H9 (cell line): Measurements from ENCODE around the gene CADM4. TPM values are rescaled to one million over a fixed set of nuclear protein-coding genes. Genes with fewer than 3 reads are reported as not detected.
A peak's percentile ranks its signal among the peaks of the same experiment; 100 is the strongest.

ENCODE experiments used
- DNase-seq: peaks from one replicate; pipeline ENCODE4 v3.0.0-alpha.2; 2017
- H2AFZ ChIP-seq: one replicate; pipeline ENCODE4 v1.6.1; 2013; ENCODE audit warnings: mild to moderate bottlenecking, low read length, control low read depth, moderate library complexity
- H2AK5ac ChIP-seq: 2 replicates; pipeline ENCODE4 v1.6.1; 2013; ENCODE audit warnings: low read length, control low read depth, mixed read lengths; ENCODE audit not compliant: insufficient read length
- H2BK120ac ChIP-seq: one replicate; pipeline ENCODE4 v1.6.1; 2013; ENCODE audit warnings: low read depth, mild to moderate bottlenecking, low read length, control low read depth, inconsistent platforms; ENCODE audit not compliant: poor library complexity, severe bottlenecking
- H2BK12ac ChIP-seq: 2 replicates; pipeline ENCODE4 v1.6.1; 2013; ENCODE audit warnings: low read length, control low read depth, mixed read lengths, low read depth; ENCODE audit not compliant: insufficient read length
- H2BK15ac ChIP-seq: 2 replicates; pipeline ENCODE4 v1.6.1; 2013; ENCODE audit warnings: low read depth, low read length, control low read depth
- H2BK20ac ChIP-seq: one replicate; pipeline ENCODE4 v1.6.1; 2013; ENCODE audit warnings: low read depth, mild to moderate bottlenecking, low read length, control low read depth, inconsistent platforms; ENCODE audit not compliant: poor library complexity, severe bottlenecking
- H2BK5ac ChIP-seq: 2 replicates; pipeline ENCODE4 v1.6.1; 2013; ENCODE audit warnings: low read length, control low read depth, mixed read lengths; ENCODE audit not compliant: insufficient read length
- H3K14ac ChIP-seq: 2 replicates; pipeline ENCODE4 v1.6.1; 2013; ENCODE audit warnings: low read length, control low read depth; ENCODE audit not compliant: insufficient read depth
- H3K18ac ChIP-seq: 2 replicates; pipeline ENCODE4 v1.6.1; 2013; ENCODE audit warnings: low read depth, mild to moderate bottlenecking, mixed read lengths, low read length, control low read depth; ENCODE audit not compliant: insufficient read length
- H3K23ac ChIP-seq: 2 replicates; pipeline ENCODE4 v1.6.1; 2013; ENCODE audit warnings: low read length, control low read depth, mixed read lengths, low read depth; ENCODE audit not compliant: insufficient read length
- H3K23me2 ChIP-seq: 2 replicates; pipeline ENCODE4 v1.6.1; 2013; ENCODE audit warnings: low read depth, mild to moderate bottlenecking, mixed read lengths, low read length, control low read depth; ENCODE audit not compliant: insufficient read length, poor library complexity, severe bottlenecking
- H3K27ac ChIP-seq: 2 replicates; pipeline ENCODE4 v1.5.1; 2013; ENCODE audit warnings: low read length, control low read depth, mixed read lengths, low read depth; ENCODE audit not compliant: insufficient read length
- H3K27me3 ChIP-seq: 2 replicates; pipeline ENCODE4 v1.6.1; 2013; ENCODE audit warnings: low read length, control low read depth, inconsistent platforms; ENCODE audit not compliant: insufficient read depth
- H3K4ac ChIP-seq: 2 replicates; pipeline ENCODE4 v1.6.1; 2013; ENCODE audit warnings: low read depth, mild to moderate bottlenecking, control low read depth, inconsistent platforms, low read length, moderate library complexity
- H3K4me1 ChIP-seq: 2 replicates; pipeline ENCODE4 v1.6.1; 2013; ENCODE audit warnings: low read length, control low read depth, inconsistent platforms; ENCODE audit not compliant: insufficient read depth
- H3K4me2 ChIP-seq: 2 replicates; pipeline ENCODE4 v1.6.1; 2013; ENCODE audit warnings: low read length, control low read depth, mixed read lengths; ENCODE audit not compliant: insufficient read length, insufficient read depth
- H3K56ac ChIP-seq: 2 replicates; pipeline ENCODE4 v1.6.1; 2013; ENCODE audit warnings: low read depth, mild to moderate bottlenecking, mixed read lengths, low read length, control low read depth; ENCODE audit not compliant: insufficient read length
- H3K79me1 ChIP-seq: 2 replicates; pipeline ENCODE4 v1.6.1; 2013; ENCODE audit warnings: low read depth, mild to moderate bottlenecking, moderate library complexity, low read length, control low read depth, inconsistent platforms; ENCODE audit not compliant: insufficient read depth, poor library complexity, severe bottlenecking
- H3K79me2 ChIP-seq: 2 replicates; pipeline ENCODE4 v1.6.1; 2013; ENCODE audit warnings: low read length, control low read depth, inconsistent platforms; ENCODE audit not compliant: insufficient read depth
- H3K9ac ChIP-seq: 2 replicates; pipeline ENCODE4 v1.6.1; 2013; ENCODE audit warnings: low read length, control low read depth, mixed read lengths; ENCODE audit not compliant: insufficient read length; ENCODE audit errors: extremely low read depth
- H3K9me3 ChIP-seq: one replicate; pipeline ENCODE4 v1.6.1; 2013; ENCODE audit warnings: low read depth, low read length, inconsistent platforms; ENCODE audit not compliant: control insufficient read depth
- H3T11ph ChIP-seq: one replicate; pipeline ENCODE4 v1.6.1; 2013; ENCODE audit warnings: mild to moderate bottlenecking, low read length, control low read depth, inconsistent platforms
- H4K20me1 ChIP-seq: one replicate; pipeline ENCODE4 v1.6.1; 2013; ENCODE audit not compliant: control insufficient read depth, insufficient read length, insufficient read depth
- H4K5ac ChIP-seq: 2 replicates; pipeline ENCODE4 v1.6.1; 2013; ENCODE audit warnings: low read depth, mild to moderate bottlenecking, mixed read lengths, low read length, control low read depth; ENCODE audit not compliant: insufficient read length
- H4K8ac ChIP-seq: replicated peaks from 2 replicates; pipeline ENCODE4 v1.6.1; 2013; ENCODE audit warnings: low read length, control low read depth, mixed read lengths, low read depth; ENCODE audit not compliant: insufficient read length
- H4K91ac ChIP-seq: 2 replicates; pipeline ENCODE4 v1.6.1; 2013; ENCODE audit warnings: low read depth, mild to moderate bottlenecking, moderate library complexity, mixed read lengths, low read length, control low read depth; ENCODE audit not compliant: insufficient read length
- H3K27ac Mint-ChIP-seq, 3 experiments: 2 replicates in 2 of 3; 3 replicates in 1 of 3; pipeline ENCODE4 v1.8.0; 2020 to 2021; ENCODE audit warnings: mixed read lengths in 3 of 3, mild to moderate bottlenecking in 1 of 3, moderate library complexity in 1 of 3
- H3K27me3 Mint-ChIP-seq: 2 replicates; pipeline ENCODE4 v1.8.0; 2021; ENCODE audit warnings: low read depth, mild to moderate bottlenecking, moderate library complexity, mixed read lengths
- H3K36me3 Mint-ChIP-seq, 3 experiments: 2 replicates in 2 of 3; 3 replicates in 1 of 3; pipeline ENCODE4 v1.8.0; 2020 to 2021; ENCODE audit warnings: low read depth in 3 of 3, mixed read lengths in 3 of 3; ENCODE audit not compliant: insufficient read depth in 1 of 3
- H3K4me1 Mint-ChIP-seq, 2 experiments: 2 replicates each; pipeline ENCODE4 v1.8.0; 2020; ENCODE audit warnings: mixed read lengths in 2 of 2
- H3K4me3 Mint-ChIP-seq, 2 experiments: 2 replicates in 1 of 2; 3 replicates in 1 of 2; pipeline ENCODE4 v1.8.0; 2020 to 2021; ENCODE audit warnings: mild to moderate bottlenecking in 2 of 2, mixed read lengths in 2 of 2, moderate library complexity in 1 of 2
- H3K9me3 Mint-ChIP-seq, 2 experiments: 2 replicates in 1 of 2; 3 replicates in 1 of 2; pipeline ENCODE4 v1.8.0; 2020; ENCODE audit warnings: mild to moderate bottlenecking in 2 of 2, mixed read lengths in 2 of 2, moderate library complexity in 1 of 2
- WGBS: extraction: QIAGEN DNeasy Blood & Tissue Kit; methylation state at CpG from one replicate; pipeline ENCODE4 v1.1.7; 2013; ENCODE audit warnings: missing lambda C conversion rate, low lambda C conversion rate, mixed read lengths; ENCODE audit not compliant: insufficient read length; ENCODE audit errors: extremely low coverage; 5-methylcytosine and 5-hydroxymethylcytosine counted together
- total RNA-seq: library from RNA; stranded (reverse); gene quantifications from 2 replicates; pipeline ENCODE4 v1.2.1, GENCODE V29; 2021
- TF ChIP-seq, protein P1 (sequence below): fragments of 200-600 bp; sonication (generic); conservative IDR thresholded peaks from 3 replicates; pipeline ENCODE4 v1.8.0; 2021; ENCODE audit warnings: antibody characterized with exemption, mild to moderate bottlenecking

Gene CADM4
- total RNA-seq, 1 experiment from 2014 or later, result 10.2 TPM

DNA sequence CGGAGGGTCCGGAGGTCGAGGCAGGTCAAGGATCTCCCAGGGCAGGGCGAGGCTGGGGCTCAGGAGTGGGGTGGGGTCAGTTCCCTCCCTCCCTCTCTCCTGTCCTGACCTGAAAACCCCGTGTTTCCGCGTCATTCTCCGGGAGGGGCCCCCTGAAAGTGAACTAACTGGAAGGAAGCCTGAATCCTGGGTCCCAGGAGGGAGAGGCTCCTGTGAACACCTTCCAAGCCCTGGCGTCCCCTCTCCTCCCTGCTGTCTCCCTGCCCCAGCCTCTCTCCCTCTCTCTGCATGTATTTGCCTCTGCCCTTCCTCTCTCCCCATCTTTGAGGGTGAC, 741 bp upstream of the CADM4 start:
- TF ChIP-seq, protein P1, sequence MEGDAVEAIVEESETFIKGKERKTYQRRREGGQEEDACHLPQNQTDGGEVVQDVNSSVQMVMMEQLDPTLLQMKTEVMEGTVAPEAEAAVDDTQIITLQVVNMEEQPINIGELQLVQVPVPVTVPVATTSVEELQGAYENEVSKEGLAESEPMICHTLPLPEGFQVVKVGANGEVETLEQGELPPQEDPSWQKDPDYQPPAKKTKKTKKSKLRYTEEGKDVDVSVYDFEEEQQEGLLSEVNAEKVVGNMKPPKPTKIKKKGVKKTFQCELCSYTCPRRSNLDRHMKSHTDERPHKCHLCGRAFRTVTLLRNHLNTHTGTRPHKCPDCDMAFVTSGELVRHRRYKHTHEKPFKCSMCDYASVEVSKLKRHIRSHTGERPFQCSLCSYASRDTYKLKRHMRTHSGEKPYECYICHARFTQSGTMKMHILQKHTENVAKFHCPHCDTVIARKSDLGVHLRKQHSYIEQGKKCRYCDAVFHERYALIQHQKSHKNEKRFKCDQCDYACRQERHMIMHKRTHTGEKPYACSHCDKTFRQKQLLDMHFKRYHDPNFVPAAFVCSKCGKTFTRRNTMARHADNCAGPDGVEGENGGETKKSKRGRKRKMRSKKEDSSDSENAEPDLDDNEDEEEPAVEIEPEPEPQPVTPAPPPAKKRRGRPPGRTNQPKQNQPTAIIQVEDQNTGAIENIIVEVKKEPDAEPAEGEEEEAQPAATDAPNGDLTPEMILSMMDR, result no peak
- peaks cover 16 to 36% of the 10 kb centered on the region in 2 experiments for H3K4me1 Mint-ChIP-seq

More for the DNA sequence above, 741 bp upstream of the CADM4 start:
- H3K18ac ChIP-seq, result no peak overlapping the region
- H4K5ac ChIP-seq, result no peak overlapping the region
- peaks cover 75% of the 10 kb centered on the region for H3K27me3 Mint-ChIP-seq
- H2BK120ac ChIP-seq, result no peak overlapping the region
- no peak overlapping the region for H2AK5ac ChIP-seq
- peaks cover 24% of the 10 kb centered on the region; the same call in 1 of the 2 replicates for H3K27me3 ChIP-seq
- DNase-seq, result no peak
- no peak overlapping the region for H3K27ac ChIP-seq
- peak overlapping the region; percentile 68 to 94 for H3K4me3 Mint-ChIP-seq
- peaks cover 2% of the 10 kb centered on the region in 2 experiments; a peak in 3 of 5 replicates for H3K9me3 Mint-ChIP-seq
- no peak overlapping the region for H2BK5ac ChIP-seq
- H3K4me2 ChIP-seq, result peak overlapping the region; percentile 68
- no peak overlapping the region for H3K4ac ChIP-seq
- no peaks in the 10 kb centered on the region for H3K9me3 ChIP-seq
- peaks cover 0 to 5% (median 0%) of the 10 kb centered on the region in 3 experiments; a peak in 2 of 7 replicates for H3K36me3 Mint-ChIP-seq
- peaks cover 2% of the 10 kb centered on the region; the same call in 1 of the 2 replicates for H3K4me1 ChIP-seq
- no peak overlapping the region for H3K23ac ChIP-seq
- H3K56ac ChIP-seq, result no peak overlapping the region
- peak overlapping the region; percentile 34; the same call in 1 of the 2 replicates for H3K14ac ChIP-seq
- peaks cover 14% of the 10 kb centered on the region for H3K23me2 ChIP-seq
- no peaks in the 10 kb centered on the region for H3K79me2 ChIP-seq
- no peak overlapping the region for H2BK12ac ChIP-seq
- H2BK20ac ChIP-seq, result no peak overlapping the region
- H4K20me1 ChIP-seq, result no peaks in the 10 kb centered on the region
- no peak overlapping the region for H3K27ac Mint-ChIP-seq
- H3K79me1 ChIP-seq, result no peaks in the 10 kb centered on the region
- H2BK15ac ChIP-seq, result no peak overlapping the region
- no peak overlapping the region for H4K91ac ChIP-seq
- no CpG with 5 or more reads among the region's 9 CpGs for WGBS
- H4K8ac ChIP-seq, result no peak overlapping the region
- no peak overlapping the region for H3K9ac ChIP-seq
- no peak overlapping the region for H2AFZ ChIP-seq
- H3T11ph ChIP-seq, result no peak overlapping the region
